Dermis blood vessel endothelial cell (primary cell): ENCODE results near the gene GOLIM4. TPM values are rescaled to one million over a fixed set of nuclear protein-coding genes. Genes with fewer than 3 reads are reported as not detected.
"Not testable (repeated sequence)": the region's sequence is repeated elsewhere in the genome, so short reads cannot be mapped to it uniquely, and the experiment has no call there.

Experiments used
- DNase-seq: peaks from one replicate; pipeline ENCODE4 v3.0.0; 2010
- total RNA-seq: library from RNA; depleted of rRNA; stranded (reverse); fragments of >200 nt; gene quantifications from 2 replicates; pipeline ENCODE4 v1.2.3, GENCODE V29; 2014

The GOLIM4 gene
- total RNA-seq, 1 donor from 2014 or later: 35.6 TPM

DNA sequence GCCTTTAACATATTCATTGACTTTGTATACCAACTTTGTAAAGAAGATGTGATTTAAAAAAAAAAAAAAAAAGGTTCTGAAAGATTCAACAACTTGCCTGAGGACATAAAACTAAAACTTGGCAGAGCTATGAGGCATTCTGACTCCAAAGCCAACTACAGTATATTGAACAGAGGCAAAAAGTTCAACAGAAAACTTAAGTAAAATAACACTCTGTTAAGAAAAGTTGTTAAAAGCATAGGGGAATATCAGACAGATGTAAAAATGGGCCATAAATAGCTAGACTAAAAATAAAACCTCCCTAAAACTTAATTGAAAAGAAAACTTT, 23.4 kb downstream of the GOLIM4 start:
- DNase-seq: no peak

DNA sequence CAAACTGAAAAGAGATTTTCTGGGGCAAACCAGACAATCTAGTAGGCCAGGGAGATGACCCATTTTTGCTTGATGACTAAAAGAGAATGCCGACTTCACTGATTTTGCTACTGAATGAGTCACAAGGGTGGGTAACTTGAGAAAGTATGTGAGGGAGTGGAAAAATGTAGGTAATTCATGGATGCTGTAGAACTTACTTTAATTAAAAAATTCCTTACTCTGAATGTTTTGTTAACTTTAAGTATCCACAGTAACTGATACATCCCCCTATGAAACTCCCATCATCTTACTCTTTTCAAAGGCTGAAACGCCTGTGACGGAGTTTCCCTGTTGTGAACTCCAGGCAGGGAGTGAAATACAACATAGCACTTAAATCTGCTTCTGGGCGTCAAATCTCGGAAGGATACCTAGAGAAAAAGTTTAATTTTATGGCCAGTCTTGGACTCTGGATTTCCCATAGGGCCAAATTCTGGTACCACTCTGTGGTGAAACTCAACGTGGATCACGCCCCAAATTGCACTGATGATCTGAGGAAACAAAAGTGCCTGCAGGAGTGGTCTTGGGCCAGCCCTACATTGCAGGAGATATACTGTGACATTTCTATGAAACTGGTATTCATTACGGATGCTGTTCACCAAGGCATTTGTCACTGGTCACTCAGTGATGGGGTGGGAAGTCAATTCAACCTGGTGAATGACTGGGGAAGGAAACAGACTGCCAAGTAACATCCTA, 24.0 kb downstream of the GOLIM4 start:
- peak; percentile 21 for DNase-seq

DNA sequence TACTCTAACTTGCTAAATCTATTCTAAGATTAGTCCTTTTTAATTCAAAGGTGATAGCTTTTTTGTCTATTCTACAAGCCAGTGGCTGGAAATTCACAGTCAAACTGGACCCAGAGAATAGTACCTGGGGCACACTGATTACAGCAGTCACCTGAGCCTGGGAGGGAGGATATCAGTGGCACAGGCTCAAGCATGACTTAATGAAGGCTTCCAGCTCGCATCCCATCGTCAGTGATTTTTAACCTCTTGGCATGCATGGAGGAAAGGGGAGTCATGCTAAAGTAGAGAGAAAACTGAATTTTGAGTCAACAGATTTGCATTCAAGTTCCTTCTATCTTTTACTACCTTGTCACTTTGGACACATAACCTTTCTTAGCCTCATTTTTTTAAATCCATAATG, 24.8 kb downstream of the GOLIM4 start:
- DNase-seq: no peak

DNA sequence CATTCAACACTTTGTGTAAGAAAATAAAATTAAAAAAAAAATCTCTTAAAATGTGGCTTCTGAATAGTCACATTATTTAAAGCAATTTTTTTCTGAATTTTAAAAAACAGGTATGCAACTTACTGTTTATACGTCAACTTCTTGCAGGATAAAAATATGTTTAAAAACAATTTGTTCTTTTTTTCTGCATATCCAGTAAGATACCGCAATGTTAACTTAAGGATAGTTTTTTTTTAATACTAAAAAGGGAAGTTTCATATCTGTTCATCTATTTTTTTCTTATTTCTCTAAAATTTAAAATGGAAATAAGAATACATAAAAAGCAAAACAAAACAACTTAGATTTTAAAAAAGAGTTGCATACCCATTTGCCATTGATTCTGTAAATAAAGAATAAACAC, 27.4 kb downstream of the GOLIM4 start:
- no peak for DNase-seq

DNA sequence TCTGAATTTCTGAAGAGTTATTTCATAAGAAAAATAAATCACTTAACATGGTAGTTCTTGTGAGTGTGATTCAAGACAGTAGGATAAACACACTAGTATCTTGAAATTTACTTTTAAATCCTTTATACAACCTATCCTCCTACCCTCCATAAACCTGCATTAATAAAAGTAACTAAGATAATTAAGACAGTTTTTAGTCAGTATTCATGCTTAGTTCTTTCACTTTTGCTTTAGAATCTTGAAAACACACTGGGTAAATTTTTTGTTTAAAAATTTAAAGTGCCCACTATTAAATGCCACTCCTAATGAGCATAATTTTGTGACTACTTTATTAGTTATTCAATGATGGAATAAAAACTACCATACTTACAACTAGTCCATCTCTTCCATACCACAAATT, 28.8 kb downstream of the GOLIM4 start:
- no peak for DNase-seq

DNA sequence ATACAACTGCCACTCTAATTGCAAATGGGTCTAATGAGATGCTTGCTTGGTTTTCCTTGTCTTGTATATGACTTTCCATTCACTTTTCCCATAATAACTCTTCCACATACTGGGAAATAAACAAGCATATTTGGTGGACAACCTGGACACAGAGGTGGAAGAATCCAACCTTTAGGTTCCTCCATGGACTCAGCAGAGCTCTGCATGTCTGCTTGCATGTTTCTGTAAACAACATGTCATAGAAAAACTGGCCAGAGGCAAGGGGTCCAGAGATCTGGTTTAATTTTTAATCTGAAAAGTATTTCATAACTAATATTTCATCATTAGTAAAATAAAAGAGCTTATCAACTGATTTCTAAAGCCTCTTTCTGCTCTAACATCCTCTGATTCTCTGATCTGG, 30.2 kb downstream of the GOLIM4 start:
- DNase-seq: no peak

DNA sequence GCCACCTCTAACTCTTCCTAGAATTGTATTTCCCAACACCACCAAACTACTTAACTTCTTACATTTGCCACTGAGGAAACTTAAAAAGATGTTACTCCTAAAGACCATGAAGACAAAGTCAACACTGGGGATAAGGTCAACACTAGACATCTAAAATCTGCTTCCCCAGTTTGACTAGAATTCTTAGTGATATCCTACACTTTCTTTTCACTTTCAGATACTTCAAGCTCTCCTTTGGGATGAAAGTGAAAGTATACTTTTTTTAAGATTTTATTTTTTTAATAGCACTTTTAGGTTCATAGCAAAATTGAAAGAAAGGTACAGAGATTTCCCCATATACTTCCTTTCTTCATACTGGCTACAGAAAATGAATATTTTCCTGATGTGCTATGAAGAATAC, 32.6 kb downstream of the GOLIM4 start:
- DNase-seq: no peak

DNA sequence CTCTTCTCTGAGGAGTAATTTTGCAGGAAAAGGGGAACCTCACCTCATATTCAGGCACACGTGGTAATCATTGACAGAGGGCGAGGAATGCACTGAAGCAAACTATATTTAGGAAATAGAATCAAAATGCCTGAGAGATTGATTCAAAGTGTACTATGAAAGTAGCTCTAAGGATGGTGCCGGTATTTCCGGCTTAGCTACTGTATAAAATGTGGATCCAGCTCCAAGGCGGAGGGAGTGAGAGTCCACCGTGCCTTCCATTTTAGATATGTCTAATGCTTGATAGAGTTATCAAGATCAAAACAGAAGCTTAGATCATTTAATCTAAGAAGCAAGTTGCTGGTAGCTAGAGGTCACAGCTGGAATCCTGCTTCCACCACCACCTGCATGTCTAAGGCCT, 33.0 kb downstream of the GOLIM4 start:
- DNase-seq: no peak

DNA sequence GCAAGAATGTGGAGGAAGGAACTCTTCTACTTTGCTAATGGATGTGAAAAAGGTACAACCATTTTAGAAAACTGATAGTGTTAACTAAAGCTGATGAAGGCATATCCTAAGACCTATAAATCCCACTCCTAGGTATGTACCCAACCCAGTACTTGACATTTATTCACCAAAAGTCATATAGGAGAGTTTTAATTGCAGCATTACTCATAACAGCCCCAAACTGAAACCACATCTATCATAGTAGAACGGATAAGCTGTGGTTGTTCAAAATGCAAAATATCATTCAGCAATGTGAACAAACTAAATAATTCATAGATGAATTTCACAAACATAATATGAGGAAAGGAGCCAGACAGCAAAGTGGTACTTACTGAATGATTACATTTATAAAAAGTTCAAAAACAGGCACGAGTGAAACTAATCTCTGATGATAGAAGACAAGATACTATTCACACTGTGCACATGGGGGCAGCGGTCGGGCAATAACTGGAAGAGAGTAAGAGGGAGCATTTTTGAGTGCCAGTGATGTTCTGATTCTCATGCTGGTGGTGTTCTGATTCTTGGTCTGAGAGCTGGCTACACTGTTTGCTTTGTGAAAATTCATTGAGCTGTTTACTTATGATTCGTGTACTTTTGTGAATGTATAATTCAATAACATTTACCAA, 34.3 kb downstream of the GOLIM4 start:
- no peak for DNase-seq

DNA sequence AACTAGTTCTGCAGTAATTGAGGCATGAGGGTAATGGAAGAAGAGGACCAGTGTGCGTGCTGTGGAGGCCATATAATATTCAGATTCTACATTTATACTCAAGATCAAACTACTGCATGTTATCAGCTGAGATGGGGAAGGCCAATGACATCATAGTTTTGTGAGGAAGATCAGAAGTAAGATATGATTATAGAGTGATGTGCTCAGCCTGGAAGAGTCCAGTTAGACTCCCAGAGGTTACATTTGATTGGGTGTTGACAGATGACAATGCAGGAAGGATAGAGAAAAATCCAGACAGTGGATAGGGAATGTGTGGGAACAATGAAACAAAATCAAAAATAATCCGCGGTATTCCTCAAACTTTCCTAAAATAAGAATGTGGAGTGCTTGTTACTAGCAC, 35.4 kb downstream of the GOLIM4 start:
- DNase-seq: no peak

DNA sequence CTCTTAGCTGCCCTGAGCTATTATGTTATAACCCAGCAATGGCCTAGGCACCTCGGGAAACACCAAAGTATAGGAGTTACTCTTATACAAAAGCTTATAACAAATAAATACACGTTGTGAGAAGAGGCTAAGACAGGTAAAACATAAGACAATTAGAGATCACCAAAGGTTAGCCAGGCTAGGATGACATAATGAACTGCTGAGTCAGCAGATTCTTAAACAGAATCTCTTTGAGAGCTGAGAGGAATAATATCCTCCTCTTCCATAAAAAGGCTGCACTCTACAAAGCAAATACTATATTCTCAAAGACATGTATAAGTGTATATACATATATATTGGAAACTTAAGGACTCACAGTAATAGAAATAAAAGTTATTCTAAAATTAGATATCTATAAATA, 37.2 kb downstream of the GOLIM4 start:
- no peak for DNase-seq

DNA sequence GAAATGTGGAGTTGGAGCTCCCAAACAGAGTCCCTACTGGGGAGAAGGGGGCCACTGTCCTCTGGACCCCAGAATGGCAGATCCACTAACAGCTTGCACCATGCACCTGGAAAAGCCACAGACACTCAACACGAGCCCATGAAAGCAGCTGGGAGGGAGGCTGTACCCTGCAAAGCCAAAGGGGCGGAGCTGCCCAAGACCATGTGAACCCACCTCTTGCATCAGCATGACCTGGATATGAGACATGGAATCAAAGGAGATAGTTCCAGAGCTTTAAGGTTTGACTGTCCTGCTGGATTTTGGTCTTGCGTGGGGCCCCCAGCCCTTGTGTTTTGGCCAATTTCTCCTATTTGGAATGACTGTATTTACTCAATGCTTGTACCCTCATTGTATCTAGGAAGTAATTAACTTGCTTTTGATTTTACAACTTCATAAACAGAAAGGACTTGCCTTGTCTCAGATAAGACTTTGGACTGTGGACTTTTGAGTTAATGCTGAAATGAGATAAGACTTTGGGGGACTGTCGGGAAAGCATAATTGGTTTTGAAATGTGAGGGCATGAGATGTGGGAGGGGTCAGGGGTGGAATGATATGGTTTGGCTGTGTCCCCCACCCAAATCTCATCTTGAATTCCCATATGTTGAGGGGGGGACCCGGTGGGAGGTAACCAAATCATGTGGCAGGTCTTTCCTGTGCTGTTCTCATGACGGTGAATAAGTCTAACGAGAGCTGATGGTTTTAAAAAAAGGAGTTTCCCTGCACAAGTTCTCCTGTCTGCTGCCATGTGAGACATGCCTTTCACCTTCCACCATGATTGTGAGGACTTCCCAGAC, 39.1 kb downstream of the GOLIM4 start:
- DNase-seq: not testable (repeated sequence)

DNA sequence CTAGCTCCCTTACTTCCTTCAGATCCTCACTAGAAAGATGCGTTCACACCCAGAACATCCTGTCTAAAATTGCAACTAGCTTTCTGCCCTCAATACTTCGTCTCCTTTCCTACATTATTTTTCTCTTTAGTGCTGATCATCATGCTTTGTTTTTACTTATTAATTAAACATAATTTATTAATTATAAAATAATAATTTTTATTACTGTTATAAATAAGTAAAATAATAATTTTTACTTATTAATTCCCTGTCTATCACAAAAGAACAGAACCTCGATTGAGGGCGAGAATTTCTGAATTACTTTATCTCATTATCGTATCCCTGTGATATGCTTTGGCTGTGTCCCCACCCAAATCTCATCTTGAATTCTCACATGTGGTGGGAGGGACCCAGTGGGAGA, 41.3 kb downstream of the GOLIM4 start:
- no peak for DNase-seq

DNA sequence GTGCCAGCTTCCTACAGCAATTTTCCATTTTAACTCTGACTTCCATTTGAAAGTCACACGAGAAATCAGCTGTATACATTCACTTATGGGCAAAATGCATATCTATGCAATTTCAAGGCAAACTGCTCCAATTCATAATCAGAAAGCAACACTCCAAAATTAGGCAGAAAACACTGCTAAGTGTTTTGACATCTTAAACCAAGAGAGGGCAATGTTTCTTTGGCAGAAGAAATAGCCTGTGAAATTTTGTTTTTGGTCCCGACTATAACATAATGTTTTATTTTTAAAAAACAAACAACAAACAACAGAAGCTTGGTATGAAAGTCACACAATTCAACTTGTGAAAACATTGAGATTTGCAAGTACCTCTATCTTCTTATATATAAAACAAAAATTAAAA, 42.6 kb downstream of the GOLIM4 start:
- DNase-seq: no peak

DNA sequence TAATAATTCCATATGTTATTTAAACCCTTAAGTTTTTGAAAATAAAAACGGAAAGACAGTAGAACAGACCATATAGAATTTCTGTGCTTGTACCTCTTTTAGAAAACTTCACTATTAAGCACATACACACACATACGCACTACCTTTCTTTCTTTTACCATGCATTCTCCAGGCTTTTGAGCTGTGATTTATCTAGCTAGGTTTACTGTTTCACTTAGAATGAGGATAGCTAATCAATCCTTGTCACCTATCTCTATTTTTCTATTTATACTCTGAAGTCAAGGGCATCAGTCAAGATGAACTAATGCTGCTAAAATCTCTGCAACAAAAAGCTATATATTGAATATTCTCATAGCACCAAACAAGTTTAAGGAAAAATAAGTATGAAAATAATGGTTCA, 43.2 kb downstream of the GOLIM4 start:
- no peak for DNase-seq

DNA sequence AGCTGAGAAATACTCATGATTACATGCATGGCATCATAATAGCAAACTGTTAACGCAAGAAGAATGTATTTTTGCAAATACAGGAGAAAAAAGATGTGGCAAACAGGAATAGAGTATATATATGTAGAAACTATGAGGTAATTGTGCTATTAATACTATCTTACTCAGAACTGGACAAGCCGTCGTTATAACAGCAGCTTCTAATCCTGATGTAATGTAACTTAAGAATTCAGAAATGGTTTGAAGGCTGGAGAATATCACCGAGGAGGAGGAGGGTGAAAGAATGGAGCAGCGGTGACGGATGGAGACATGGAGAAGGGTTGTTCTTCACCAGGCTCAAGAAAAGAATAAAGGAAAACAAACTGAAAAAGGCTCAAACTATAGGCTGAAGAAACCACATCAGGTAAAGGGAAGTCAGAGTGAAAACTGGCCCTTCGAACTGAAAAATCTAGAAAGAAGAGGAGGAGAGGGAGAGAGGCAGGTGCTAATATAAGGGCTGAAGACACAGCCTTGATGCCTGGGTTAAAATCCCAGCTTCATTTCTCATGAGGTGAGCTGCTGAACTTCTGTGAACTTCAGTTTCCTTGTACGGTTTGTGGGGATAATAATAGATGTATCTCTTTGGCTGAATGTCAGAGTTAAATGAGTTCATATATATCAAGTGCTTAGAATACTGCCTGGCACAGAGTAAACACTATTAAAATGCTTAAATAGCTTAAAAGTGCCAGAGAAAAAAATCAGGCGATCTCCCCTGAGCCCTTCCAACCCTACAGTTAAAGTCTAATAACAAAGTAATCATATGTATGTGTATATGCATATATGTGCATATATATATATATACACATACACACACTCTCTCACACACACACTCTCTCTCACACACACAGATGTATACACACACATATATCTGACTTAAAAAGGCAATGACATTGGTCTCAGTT, 43.9 kb downstream of the GOLIM4 start:
- DNase-seq: no peak

DNA sequence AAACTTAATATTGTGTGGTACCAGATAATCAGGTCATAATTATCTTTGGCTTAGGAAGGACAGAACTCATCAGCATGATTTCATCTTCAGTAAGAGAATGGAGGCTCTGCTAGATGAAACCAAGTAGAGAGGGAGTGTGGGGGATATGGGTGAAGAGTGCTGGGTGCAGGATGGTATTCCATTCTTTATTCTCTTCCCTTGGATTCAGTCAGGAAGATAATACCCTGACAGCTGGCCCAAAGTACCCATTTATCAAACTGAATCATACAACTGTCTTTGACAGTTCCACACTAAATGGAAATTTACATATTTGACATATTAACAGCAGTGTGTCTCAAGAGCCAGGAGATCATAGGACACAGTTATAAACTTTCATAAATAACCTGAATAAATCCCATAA, 44.7 kb downstream of the GOLIM4 start:
- DNase-seq: no peak

DNA sequence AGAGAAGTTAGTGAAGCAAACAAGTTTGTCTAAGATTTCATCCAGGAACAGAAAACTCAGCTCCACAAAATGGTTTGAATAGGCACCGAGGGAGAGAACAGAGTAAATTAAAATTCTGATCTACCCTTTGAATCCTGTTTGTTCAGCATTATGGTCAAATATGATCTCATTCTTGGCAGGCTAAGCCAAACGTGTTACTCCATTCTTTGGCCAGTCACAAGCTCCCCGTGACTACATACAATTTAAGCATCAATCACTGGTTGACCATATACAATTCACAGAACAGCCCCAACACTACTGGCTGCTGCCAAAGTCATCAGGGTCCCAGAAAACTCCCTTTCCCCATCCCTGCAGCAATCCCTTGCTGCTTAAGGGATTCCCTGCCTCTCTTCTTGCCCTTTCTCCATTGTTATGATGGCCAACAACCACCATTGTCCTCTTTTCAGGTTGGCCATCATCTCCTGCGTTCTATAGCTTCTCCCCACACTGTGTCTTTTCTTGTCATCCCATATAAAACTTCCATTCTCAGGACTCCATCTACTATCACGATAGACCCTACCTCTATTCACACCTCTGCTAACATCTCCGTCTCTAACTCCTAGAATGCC, 46.3 kb downstream of the GOLIM4 start:
- DNase-seq: peak; percentile 46

DNA sequence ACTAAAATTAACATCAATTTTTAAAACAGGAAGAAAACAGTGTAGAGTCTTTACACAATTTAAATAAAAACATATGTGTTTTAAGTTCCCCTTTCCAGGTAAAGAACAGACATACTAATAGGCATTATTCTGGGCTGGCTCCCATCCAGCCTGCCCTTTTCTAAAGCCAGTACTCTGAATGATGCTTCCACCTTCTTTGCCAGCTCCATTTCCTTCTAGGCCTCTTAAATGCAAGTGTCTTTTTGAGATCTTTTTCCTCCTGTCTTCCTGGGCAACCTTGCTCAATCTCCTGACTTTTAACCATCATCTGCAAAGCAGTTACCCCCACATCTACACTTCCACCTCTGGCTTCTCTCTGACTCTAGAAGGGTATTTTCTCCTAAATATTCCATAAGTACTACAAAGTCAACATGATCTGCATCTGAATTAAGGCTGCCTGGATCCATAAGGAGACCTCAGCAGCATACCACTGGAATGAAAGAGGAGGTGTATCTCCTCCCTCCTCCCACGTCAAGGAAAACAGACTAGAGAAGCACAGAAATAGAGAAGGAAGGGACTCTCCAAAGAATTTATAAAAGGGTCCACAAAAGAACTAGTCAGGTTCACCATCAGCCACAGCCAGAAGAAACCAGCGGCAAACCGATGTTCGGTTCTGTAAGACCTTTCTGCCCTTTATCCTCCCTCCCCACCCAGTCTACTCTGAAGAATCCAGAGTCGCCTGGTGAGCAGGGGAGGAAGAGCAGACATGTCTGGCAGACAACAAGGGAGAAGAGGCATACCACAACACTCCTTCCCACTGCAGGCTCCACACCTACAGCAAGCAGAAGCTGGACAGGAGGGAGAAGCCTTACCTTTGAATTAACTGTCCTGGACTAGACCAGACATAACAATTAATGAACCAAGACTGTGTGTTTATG, 47.1 kb downstream of the GOLIM4 start:
- DNase-seq: no peak

DNA sequence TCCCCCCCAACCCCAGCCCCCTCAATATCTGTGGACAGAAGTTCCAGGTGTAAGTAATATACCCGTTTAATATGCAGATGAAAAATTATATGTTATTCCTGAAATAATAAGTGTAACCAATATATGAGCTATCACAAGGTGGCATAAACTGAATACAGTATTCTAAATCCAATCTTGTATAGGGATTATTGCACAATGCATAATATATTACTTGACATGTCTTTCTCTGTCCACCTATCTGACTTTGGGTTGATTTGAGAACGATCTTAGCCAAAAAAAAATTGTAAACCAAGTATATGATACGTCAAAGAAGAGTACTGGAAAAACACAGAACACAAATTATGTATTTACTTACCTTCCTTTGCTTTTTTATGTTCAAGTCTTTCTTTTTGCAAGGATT, 47.8 kb downstream of the GOLIM4 start:
- no peak for DNase-seq

DNA sequence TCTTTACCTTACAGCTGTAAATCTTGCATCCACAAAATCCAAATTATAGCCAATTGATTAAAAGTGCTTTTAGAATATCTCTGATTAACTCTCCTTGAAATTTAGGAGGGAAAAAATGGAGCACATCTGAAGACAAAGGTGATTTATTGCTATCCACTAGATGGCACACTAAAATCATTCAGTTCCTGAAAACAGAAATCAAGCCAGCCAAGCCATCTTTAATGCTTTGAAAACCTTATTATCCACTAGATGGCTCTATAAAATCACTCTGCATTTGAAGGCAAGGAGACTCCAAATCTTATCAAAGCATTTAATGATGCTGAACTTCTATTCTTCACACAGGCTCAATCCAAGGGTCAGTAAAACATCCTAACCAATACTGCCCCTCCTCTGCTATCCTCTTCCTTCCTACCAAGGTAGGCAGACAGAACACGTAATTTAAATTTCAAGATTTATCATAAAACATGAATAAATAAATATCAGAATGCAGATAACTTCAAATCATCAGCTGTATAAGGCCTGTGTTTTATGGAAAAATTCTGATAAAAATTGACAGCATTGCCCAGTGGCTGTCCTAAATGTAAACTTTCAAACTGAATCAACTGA, 48.4 kb downstream of the GOLIM4 start:
- DNase-seq: peak; percentile 86
